Transverse colon (tissue), 4 donors: ENCODE measurements around the gene ZNF682.

Experiments used
- POLR2A ChIP-seq: fragments of 450-650 bp; IDR thresholded peaks from one replicate; pipeline ENCODE4 v1.6.1; 2016; ENCODE audit warnings: antibody characterized with exemption, mild to moderate bottlenecking, moderate library complexity
- POLR2AphosphoS5 ChIP-seq, 3 donors: sonication (generic); formaldehyde crosslinking; IDR thresholded peaks; one replicate each; pipeline ENCODE4 v1.6.1; 2016; ENCODE audit warnings: antibody characterized with exemption in 3 of 3
- TF ChIP-seq, protein P1 (sequence below), 5 experiments: fragments of 200-600 bp in 3 of 5; fragments of 450-650 bp in 2 of 5; sonication (generic) in 3 of 5; IDR thresholded peaks; 1 replicate in 2 of 5; 2 replicates in 3 of 5; pipeline ENCODE4 v1.5.1; 2016 to 2017; ENCODE audit warnings: antibody characterized with exemption in 5 of 5, inconsistent platforms in 3 of 5, mild to moderate bottlenecking in 2 of 5, moderate library complexity in 1 of 5

DNA sequence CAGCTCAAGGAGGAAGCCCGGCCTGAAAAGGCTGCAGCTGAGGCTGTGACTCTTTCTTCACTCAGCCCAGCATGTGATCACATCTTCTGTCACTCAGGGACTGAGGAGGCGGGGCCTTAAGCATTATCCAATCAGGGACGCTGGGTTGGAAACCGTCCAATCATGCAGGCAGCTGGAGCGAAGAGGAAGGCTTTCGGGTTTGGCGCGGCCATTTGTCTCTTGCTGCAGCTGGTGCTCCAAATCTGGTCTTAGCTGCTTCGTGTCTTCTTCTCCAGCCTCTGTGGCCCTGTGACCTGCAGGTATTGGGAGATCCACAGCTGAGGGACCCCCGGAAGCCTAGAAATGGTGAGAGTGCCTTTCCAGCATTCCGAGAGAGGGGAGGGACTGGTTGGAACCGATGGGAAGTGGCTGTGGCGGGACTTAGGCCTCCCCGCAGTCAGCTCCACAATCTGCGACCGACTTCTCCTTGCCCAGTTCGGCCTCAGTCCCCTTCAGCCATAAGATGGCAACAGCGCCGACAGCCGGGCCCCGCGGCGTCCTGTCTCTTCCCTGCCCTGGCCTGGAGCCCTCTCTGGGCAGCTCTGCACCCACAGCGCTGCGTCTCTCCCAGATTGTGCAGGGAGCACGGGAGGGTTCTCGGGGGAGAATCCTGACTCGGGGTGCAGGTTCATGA is 38.6 kb upstream of the ZNF682 start, which contains the start of gene ZNF90:
- TF ChIP-seq POLR2A = no peak
- TF ChIP-seq, protein P1, sequence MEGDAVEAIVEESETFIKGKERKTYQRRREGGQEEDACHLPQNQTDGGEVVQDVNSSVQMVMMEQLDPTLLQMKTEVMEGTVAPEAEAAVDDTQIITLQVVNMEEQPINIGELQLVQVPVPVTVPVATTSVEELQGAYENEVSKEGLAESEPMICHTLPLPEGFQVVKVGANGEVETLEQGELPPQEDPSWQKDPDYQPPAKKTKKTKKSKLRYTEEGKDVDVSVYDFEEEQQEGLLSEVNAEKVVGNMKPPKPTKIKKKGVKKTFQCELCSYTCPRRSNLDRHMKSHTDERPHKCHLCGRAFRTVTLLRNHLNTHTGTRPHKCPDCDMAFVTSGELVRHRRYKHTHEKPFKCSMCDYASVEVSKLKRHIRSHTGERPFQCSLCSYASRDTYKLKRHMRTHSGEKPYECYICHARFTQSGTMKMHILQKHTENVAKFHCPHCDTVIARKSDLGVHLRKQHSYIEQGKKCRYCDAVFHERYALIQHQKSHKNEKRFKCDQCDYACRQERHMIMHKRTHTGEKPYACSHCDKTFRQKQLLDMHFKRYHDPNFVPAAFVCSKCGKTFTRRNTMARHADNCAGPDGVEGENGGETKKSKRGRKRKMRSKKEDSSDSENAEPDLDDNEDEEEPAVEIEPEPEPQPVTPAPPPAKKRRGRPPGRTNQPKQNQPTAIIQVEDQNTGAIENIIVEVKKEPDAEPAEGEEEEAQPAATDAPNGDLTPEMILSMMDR (IDR thresholded peaks at IDR 0.05) = no peak
- TF ChIP-seq POLR2AphosphoS5 (IDR thresholded peaks at IDR 0.05) = peak in 2 of 3 donors; percentile 19 to 33
